ENCODE results near the gene ZNF76. TPM values are rescaled to one million over a fixed set of nuclear protein-coding genes. Genes with fewer than 3 reads are reported as not detected.

Gene ZNF76
- total and polyA plus RNA-seq, 12 donors, result 17.9 to 67.1 (median 37.8) TPM

DNA sequence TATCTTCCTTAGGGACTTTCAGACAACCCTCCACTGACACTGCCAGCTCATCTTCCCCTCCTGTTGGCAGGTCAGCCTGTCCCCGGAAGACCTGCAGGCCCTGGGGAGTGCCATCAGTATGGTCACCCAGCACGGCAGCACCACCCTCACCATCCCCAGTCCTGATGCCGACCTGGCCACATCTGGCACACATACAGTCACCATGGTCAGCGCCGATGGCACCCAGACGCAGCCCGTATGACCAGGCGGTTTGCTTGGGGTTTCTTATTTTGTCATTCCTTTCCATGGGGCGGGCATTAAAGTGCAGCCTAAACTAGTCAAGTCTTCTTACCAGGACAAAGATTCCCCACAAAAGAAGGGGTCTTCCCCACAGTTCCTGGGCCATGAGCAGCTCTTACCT is 34.1 kb downstream of the ZNF76 start:
- ATAC-seq, result no peak
- WGBS, 2 donors, result 92 to 93% methylated on average over 9 of the region's 9 CpGs

DNA sequence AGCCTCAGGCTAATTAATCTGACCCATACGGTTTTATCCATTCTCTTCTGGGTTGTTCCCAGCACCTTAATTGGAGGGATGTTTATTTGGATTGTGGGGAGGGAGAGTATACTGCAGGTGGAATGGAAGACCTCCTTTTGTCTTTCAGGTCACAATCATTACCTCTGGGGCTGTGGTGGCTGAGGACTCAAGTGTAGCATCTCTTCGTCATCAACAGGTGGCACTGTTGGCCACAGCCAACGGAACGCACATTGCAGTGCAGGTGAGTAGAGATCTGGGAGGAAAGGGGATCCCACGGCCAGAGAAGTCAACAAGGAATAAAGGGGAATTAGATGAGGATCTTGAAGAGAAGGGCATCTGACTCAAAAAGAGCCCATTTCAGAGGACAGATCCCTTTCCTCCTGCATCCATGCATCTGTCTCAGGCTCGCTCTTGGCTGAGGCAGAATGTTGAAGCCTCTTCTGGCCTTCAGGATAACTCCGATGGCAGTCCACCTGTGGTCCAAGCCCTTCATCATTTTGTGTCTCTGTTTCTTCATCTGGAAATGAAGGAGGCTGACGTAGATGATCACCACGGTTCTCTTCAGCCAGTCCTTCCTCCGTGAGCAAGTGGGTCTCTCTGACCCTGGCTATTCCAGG is 34.9 kb downstream of the ZNF76 start:
- WGBS, 2 donors, result 58 to 64% methylated on average over 10 of the region's 10 CpGs
- Histone ChIP-seq H3K36me3 (peaks cover 0 to 73% (median 55%) of the 10 kb centered on the region in 9 donors), H3K4me3 (no peak overlapping the region), H3K9me3 (no peaks in the 10 kb centered on the region), H3K27ac (no peak overlapping the region), H3K27me3 (no peaks in the 10 kb centered on the region), H3K4me1 (peaks cover 4 to 31% (median 23%) of the 10 kb centered on the region in 9 donors)
- TF ChIP-seq, protein P1, sequence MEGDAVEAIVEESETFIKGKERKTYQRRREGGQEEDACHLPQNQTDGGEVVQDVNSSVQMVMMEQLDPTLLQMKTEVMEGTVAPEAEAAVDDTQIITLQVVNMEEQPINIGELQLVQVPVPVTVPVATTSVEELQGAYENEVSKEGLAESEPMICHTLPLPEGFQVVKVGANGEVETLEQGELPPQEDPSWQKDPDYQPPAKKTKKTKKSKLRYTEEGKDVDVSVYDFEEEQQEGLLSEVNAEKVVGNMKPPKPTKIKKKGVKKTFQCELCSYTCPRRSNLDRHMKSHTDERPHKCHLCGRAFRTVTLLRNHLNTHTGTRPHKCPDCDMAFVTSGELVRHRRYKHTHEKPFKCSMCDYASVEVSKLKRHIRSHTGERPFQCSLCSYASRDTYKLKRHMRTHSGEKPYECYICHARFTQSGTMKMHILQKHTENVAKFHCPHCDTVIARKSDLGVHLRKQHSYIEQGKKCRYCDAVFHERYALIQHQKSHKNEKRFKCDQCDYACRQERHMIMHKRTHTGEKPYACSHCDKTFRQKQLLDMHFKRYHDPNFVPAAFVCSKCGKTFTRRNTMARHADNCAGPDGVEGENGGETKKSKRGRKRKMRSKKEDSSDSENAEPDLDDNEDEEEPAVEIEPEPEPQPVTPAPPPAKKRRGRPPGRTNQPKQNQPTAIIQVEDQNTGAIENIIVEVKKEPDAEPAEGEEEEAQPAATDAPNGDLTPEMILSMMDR (IDR thresholded peaks at IDR 0.05), result peak; percentile 37 to 74 (median 63)
- intact Hi-C loops (cut with DNase I), result loop anchor here in 1 of 10 donors (5.0 kb wide), 1 partner anchor 33 kb away; no protein-coding TSS in a partner anchor
- DNase-seq (no peak), ATAC-seq (peak in 2 of 8 donors; percentile 24 to 38)

More for the DNA sequence above, 34.1 kb downstream of the ZNF76 start:
- TF ChIP-seq, protein P1 (IDR thresholded peaks at IDR 0.05), result no peak
- DNase-seq, result no peak
- no peak overlapping the region for H3K4me3 ChIP-seq
- H3K9me3 ChIP-seq, result no peaks in the 10 kb centered on the region
- peaks cover 0 to 80% (median 63%) of the 10 kb centered on the region in 9 donors for H3K36me3 ChIP-seq
- H3K4me1 ChIP-seq, result peaks cover 4 to 30% (median 22%) of the 10 kb centered on the region in 9 donors
- intact Hi-C loops (cut with DNase I), result loop anchor here in 1 of 10 donors (5.0 kb wide), 1 partner anchor 34 kb away; no protein-coding TSS in a partner anchor
- H3K27me3 ChIP-seq, result no peaks in the 10 kb centered on the region
- no peak overlapping the region for H3K27ac ChIP-seq

DNA sequence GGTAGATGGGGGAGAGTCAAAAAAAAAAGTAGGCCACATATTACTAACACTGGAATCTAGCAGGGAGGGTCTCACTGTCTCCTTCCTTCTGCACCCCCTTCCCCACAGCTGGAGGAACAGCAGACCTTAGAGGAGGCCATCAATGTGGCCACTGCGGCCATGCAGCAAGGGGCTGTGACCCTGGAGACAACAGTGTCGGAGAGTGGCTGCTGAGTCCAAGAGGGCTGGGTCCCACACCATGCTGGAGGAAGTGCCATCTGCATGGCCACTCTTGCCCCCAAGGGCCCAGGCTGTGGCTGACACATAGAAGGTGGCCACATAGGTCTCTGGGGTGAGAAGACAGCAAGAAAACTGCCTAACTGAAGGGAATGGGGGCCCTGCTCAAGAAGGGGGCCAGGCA is 35.5 kb downstream of the ZNF76 start:
- DNase-seq (no peak), ATAC-seq (no peak)
- Histone ChIP-seq H3K9me3 (no peaks in the 10 kb centered on the region), H3K36me3 (peaks cover 0 to 67% (median 49%) of the 10 kb centered on the region in 9 donors), H3K4me1 (peaks cover 4 to 34% (median 23%) of the 10 kb centered on the region in 9 donors), H3K4me3 (no peak overlapping the region), H3K27ac (no peak overlapping the region), H3K27me3 (no peaks in the 10 kb centered on the region)
- WGBS, 2 donors, result 91 to 99% methylated on average over 2 of the region's 2 CpGs
- TF ChIP-seq, protein P1 (IDR thresholded peaks at IDR 0.05), result no peak
- intact Hi-C loops (cut with DNase I), result loop anchor here in 4 of 10 donors (5.0 kb wide), 3 partner anchors 47 to 157 kb away; partner anchors contain the start of genes FANCE (in 3 of the 4) and PPARD (in 1 of the 4)

DNA sequence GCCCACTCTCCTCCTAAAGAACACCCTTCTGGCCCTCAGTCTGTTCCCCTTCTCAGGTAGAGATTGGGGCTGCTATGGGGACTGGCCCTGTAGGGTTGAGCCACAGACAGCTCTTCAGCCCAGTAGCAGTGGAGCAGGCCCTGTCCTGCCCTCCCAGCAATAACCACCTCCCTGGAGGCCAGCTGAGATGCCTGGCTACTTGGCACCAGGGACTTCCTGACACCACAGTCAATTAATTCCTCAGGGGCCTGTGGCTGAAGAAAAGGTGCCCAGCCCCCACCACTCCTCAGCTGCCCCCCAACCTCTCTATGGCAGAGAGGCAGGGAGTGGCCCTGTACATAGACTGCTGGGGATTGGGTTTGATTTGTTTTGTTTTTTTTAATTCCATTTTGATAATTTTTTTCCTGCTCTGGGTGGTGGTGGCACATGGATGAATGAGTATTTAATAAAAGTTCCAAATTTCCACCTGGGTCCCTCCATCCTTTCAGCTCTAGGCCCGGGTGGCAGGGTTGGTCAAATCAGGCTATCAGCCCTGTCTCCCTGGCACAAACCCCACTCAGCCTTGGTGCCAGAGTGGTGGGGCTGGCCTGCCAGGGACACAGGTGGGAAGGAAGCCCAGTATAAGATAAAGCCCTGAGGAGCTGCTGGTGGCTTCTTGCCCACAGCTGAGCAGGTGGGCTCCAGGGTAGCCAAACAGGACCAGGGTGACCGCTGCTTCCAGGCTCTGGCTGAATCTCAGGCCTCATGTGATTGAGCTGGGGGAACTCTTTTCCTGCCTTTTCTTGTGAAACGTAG is 36.2 kb downstream of the ZNF76 start:
- WGBS, 2 donors, result 34 to 44% methylated on average over 3 of the region's 3 CpGs
- TF ChIP-seq, protein P1 (IDR thresholded peaks at IDR 0.05), result no peak
- H3K4me1 ChIP-seq, result peaks cover 4 to 41% (median 23%) of the 10 kb centered on the region in 9 donors
- intact Hi-C loops (cut with DNase I), result loop anchor here in 5 of 10 donors (2.0 to 5.0 kb wide), 4 partner anchors 31 to 157 kb away; partner anchors contain the start of genes FANCE (in 3 of the 5) and PPARD (in 1 of the 5)
- no peak overlapping the region for H3K4me3 ChIP-seq
- no peaks in the 10 kb centered on the region for H3K27me3 ChIP-seq
- DNase-seq (peak in 1 of 2 donors; percentile 34), ATAC-seq (peak in 3 of 8 donors; percentile 4 to 45 (median 4))
- peaks cover 0 to 60% (median 42%) of the 10 kb centered on the region in 9 donors for H3K36me3 ChIP-seq
- H3K27ac ChIP-seq, result no peak overlapping the region
- no peaks in the 10 kb centered on the region for H3K9me3 ChIP-seq
